Colonic mucosa (tissue), 4 donors: ENCODE data around the gene IL1RL1. TPM values are rescaled to one million over a fixed set of nuclear protein-coding genes. Genes with fewer than 3 reads are reported as not detected.
A peak's percentile ranks its signal among the peaks of the same experiment; 100 is the strongest.

Experiments
- DNase-seq: peaks from one replicate; pipeline ENCODE4 v3.0.0-alpha.2; 2020
- H3K27ac ChIP-seq: fragments of 200-600 bp; one replicate; pipeline ENCODE4 v1.8.0; 2021
- H3K27me3 ChIP-seq: fragments of 200-600 bp; one replicate; pipeline ENCODE4 v1.8.0; 2021
- H3K36me3 ChIP-seq: fragments of 200-600 bp; one replicate; pipeline ENCODE4 v1.8.0; 2021
- H3K4me1 ChIP-seq: fragments of 200-600 bp; one replicate; pipeline ENCODE4 v1.8.0; 2021; ENCODE audit warnings: mild to moderate bottlenecking
- H3K4me3 ChIP-seq: fragments of 200-600 bp; one replicate; pipeline ENCODE4 v1.8.0; 2021
- H3K9ac ChIP-seq, 2 donors: one replicate each; pipeline ENCODE4 v1.7.0; 2013; ENCODE audit warnings: control low read depth in 2 of 2, low read depth in 2 of 2, low read length in 2 of 2
- H3K9me3 ChIP-seq: fragments of 200-600 bp; one replicate; pipeline ENCODE4 v1.8.0; 2021
- intact Hi-C: fragments of 100-400 bp; cut with DNase I; formaldehyde crosslinking; loops from one replicate; pipeline ENCODE4 v1.14.1; 2022
- total RNA-seq, 2 donors: library from RNA; stranded (reverse); fragmentation: NEBNext Ultra II Directional in 1 of 2; extraction: Animal tissue kit (Norgen Biotek cat#: 25700) in 1 of 2; gene quantifications; one replicate each; pipeline ENCODE4 v1.2.1, GENCODE V29; 2021
- TF ChIP-seq, protein P1 (sequence below): fragments of 200-600 bp; IDR thresholded peaks from one replicate; pipeline ENCODE4 v1.8.0; 2022; ENCODE audit warnings: antibody characterized with exemption, mild to moderate bottlenecking
- donor health status: healthy.
- donor health status: DM: no; HTN: no; CAD: no.
- donor health status: DM: no; HTN: no; CAD: no.

Gene IL1RL1
- total RNA-seq, 2 donors from 2014 or later = 1.2 to 2.1 TPM

DNA sequence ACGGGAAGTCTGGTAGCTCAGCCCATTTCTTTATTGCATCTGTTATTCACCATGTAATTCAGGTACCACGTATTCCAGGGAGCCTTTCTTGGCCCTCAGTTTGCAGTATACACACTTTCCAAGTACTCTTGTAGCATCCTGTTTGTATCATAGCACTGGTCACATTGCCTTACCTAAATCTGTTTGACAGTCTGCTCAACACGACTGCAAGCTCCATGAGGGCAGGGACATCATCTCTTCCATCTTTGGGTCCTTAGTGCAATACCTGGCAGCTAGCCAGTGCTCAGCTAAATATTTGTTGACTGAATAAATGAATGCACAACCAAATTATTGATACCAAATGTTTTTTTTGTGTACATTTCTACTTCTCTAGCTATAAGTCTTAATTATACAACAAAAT is 33.0 kb downstream of the IL1RL1 start:
- TF ChIP-seq, protein P1, sequence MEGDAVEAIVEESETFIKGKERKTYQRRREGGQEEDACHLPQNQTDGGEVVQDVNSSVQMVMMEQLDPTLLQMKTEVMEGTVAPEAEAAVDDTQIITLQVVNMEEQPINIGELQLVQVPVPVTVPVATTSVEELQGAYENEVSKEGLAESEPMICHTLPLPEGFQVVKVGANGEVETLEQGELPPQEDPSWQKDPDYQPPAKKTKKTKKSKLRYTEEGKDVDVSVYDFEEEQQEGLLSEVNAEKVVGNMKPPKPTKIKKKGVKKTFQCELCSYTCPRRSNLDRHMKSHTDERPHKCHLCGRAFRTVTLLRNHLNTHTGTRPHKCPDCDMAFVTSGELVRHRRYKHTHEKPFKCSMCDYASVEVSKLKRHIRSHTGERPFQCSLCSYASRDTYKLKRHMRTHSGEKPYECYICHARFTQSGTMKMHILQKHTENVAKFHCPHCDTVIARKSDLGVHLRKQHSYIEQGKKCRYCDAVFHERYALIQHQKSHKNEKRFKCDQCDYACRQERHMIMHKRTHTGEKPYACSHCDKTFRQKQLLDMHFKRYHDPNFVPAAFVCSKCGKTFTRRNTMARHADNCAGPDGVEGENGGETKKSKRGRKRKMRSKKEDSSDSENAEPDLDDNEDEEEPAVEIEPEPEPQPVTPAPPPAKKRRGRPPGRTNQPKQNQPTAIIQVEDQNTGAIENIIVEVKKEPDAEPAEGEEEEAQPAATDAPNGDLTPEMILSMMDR = no peak
- no peaks in the 10 kb centered on the region for H3K9me3 ChIP-seq
- H3K4me1 ChIP-seq = no peaks in the 10 kb centered on the region
- H3K9ac ChIP-seq = no peak overlapping the region
- H3K27me3 ChIP-seq = no peaks in the 10 kb centered on the region
- DNase-seq = no peak
- intact Hi-C loops = loop anchor here (10.0 kb wide), 1 partner anchor 340 kb away; no protein-coding TSS in a partner anchor
- H3K27ac ChIP-seq = no peak overlapping the region
- no peak overlapping the region for H3K4me3 ChIP-seq
- H3K36me3 ChIP-seq = no peaks in the 10 kb centered on the region

DNA sequence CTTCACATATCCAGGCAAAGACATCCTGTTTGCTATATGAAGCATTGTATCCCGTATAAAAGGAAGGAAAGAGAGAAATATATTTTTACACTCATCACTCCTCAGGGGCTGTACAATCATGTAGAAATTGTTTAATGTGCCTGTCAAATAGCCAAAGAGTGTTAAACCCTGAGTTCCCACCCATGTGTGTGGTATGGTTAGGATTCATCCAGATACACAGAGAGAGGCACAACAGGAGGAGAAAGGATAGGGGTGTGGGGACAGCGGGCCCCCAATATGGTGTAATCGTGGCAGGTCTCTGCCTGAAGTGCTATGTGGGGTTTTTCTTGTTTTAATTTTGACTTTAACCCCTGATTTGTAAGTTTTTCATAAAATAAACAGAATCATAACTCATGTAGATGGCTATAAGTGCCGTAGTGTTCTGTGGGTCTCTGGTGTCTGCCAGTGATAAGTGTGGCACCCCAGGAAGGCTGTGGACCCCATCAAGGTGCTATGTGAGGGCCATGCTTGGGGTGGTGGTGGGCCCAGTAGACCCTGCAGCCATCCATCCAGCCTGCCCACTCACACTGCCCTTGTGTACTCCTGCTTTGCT is 34.1 kb downstream of the IL1RL1 start:
- no peak for DNase-seq
- Histone ChIP-seq H3K36me3 (no peaks in the 10 kb centered on the region), H3K9ac (no peak overlapping the region), H3K4me3 (no peak overlapping the region), H3K27ac (no peak overlapping the region), H3K4me1 (no peaks in the 10 kb centered on the region), H3K27me3 (no peaks in the 10 kb centered on the region), H3K9me3 (no peaks in the 10 kb centered on the region)
- TF ChIP-seq, protein P1 = no peak
- intact Hi-C loops = loop anchor here (10.0 kb wide), 1 partner anchor 341 kb away; no protein-coding TSS in a partner anchor

DNA sequence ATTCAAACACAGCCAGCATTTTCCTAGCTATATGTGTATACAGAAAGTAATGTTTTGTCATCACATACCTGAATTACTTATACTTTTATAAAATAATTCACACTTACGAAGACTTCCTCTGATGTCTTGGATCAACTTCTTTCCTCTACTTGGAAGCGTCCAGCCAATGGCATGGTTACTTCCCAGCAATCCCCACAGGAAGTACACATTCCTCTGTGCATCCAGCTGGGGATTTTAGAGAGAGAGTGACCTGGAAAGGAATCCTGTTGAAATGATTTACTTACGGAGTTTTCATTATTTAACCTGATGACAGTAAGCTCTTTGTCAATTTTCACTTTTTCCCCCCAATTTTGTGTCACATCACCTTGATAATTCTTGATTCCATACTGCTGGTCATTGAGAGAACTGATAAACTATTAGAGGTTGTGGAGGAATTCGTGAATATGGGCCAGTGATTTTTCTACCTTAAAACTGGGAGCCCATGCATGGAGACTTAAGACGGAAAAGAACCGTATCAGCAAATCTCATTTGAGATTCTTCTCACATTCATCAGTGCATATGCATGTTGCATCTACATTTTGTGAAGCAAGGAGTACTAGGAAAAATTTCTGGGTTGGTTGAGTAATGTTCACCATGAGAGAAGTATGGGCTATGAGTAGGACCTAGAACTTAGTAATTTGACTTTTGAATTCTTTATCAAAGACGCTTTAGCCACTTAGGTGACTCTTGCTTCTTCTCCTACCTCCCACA is 35.2 kb downstream of the IL1RL1 start:
- Histone ChIP-seq H3K27me3 (no peaks in the 10 kb centered on the region), H3K4me1 (no peaks in the 10 kb centered on the region), H3K36me3 (no peaks in the 10 kb centered on the region), H3K27ac (no peak overlapping the region), H3K4me3 (no peak overlapping the region), H3K9me3 (no peaks in the 10 kb centered on the region), H3K9ac (no peak overlapping the region)
- intact Hi-C loops = loop anchor here (10.0 kb wide), 1 partner anchor 342 kb away; no protein-coding TSS in a partner anchor
- DNase-seq = no peak
- TF ChIP-seq, protein P1 = no peak

DNA sequence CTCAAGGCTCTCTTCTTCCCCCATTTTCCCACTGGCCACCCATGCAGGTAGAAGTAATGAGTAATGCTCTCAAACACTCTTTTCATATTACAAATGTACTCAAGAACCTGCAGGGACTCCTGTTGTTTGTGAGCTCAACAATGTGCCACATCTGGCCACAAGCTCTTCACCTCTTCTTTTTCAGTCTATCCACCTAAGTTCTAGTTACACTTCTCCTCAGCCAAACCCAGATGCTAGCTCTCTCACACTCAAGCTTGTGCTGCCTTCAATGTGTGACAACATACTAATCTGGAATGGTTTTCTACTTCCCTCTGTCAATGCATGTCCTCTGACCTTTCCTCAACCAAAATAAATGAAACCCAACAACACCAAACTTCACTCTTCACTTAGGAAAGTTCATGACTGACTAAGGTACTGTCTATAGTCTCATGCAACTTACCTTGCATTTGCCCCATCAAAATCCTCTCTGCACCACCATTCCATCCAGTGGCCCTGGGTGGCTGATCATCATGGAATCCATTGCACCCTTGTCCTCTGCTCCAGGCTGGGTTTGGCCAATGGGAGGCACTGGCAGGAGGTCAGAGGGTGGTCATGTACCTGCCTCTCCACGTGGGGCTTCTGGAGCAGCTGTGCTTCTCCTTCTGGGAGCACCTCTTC is 38.9 kb downstream of the IL1RL1 start:
- Histone ChIP-seq H3K9me3 (no peaks in the 10 kb centered on the region), H3K27ac (no peak overlapping the region), H3K36me3 (no peaks in the 10 kb centered on the region), H3K27me3 (no peaks in the 10 kb centered on the region), H3K9ac (no peak overlapping the region), H3K4me3 (no peak overlapping the region), H3K4me1 (peaks cover 1% of the 10 kb centered on the region)
- intact Hi-C loops = loop anchor here (5.0 kb wide), 1 partner anchor 98 kb away; no protein-coding TSS in a partner anchor
- TF ChIP-seq, protein P1 = no peak
- DNase-seq = no peak

DNA sequence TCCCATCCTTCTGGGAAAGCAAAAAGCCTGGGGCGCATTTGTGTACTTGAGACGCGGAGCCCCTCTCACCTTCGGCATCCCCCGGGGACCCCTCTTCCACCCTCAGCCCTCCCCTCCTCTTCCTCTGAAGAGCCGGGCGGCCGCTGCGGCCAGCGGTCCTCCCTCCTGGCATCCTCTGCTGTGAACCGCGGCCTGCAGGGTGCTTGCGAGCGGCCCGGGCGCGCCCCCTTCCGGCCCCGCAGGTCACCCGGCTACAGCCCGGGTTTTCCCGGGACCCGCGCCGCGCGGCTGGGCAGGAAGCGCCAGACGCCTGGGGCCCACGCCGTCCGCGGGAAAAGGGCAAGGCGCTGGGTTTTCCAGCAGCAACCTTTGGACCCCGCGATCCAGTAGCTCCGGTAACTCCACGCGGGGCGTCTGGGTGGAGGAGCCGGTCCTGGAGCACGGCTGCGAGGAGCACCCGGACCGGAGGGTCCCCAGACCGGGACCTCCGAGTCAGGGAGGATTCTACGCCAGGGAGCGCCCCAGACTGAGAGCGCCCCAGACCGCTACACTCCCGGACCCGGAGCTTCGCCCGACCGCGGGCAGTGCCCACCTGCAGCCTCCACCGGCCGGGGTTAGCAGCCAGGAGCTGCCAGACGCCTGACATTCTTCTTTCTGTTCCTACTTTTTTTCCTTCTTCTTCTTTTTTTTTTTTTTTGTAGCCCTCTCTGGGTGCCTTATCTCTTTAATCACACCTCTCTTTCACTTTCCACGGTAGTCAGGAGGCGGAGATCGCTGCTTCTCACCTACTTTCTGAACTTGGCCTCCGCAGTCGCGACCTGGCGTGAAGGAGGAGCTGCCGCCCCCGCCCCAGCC is 44.4 kb downstream of the IL1RL1 start, which contains the start of gene IL18R1:
IL18R1 (plus strand) TSS at position 271 of the 855 bp plus-strand sequence. CDS start 6,865 bp downstream, outside the sequence.
- TF ChIP-seq, protein P1 = peak; percentile 83
- intact Hi-C loops = loop anchor here (5.0 kb wide), 1 partner anchor 92 kb away; no protein-coding TSS in a partner anchor

More for the DNA sequence above, 44.4 kb downstream of the IL1RL1 start, which contains the start of gene IL18R1:
- Histone ChIP-seq H3K9me3 (no peaks in the 10 kb centered on the region), H3K27ac (peak within 1 kb of the TSS; percentile 59), H3K9ac (peak within 1 kb of the TSS; percentile 74 to 82), H3K4me1 (peaks cover 3% of the 10 kb centered on the region), H3K36me3 (no peaks in the 10 kb centered on the region), H3K27me3 (no peaks in the 10 kb centered on the region), H3K4me3 (peak within 1 kb of the TSS; percentile 73)
- DNase-seq = peak; percentile 76
